Trophoblast cell (in vitro differentiated cells and primary cell): ENCODE measurements around the gene UPK3A.

Source experiments
- DNase-seq, 2 donors: peaks; one replicate each; pipeline ENCODE4 v3.0.0-alpha.2; 2016
- H2AFZ ChIP-seq: 2 replicates; pipeline ENCODE4 v1.6.1; 2013; ENCODE audit warnings: low read length, moderate library complexity, mild to moderate bottlenecking; ENCODE audit not compliant: insufficient read depth, poor library complexity
- H2AK5ac ChIP-seq: 2 replicates; pipeline ENCODE4 v1.6.1; 2013; ENCODE audit warnings: mild to moderate bottlenecking, low read length
- H2BK120ac ChIP-seq: 2 replicates; pipeline ENCODE4 v1.6.1; 2013; ENCODE audit warnings: low read length, mild to moderate bottlenecking, moderate library complexity; ENCODE audit not compliant: insufficient read depth, poor library complexity
- H2BK12ac ChIP-seq: 2 replicates; pipeline ENCODE4 v1.6.1; 2013; ENCODE audit warnings: mild to moderate bottlenecking, low read length, moderate library complexity
- H2BK5ac ChIP-seq: 2 replicates; pipeline ENCODE4 v1.6.1; 2013; ENCODE audit warnings: low read length, low read depth, moderate library complexity, mild to moderate bottlenecking; ENCODE audit not compliant: poor library complexity
- H3K14ac ChIP-seq: 2 replicates; pipeline ENCODE4 v1.6.1; 2013; ENCODE audit warnings: mild to moderate bottlenecking, low read length
- H3K18ac ChIP-seq: 2 replicates; pipeline ENCODE4 v1.6.1; 2013; ENCODE audit warnings: mild to moderate bottlenecking, low read length
- H3K23ac ChIP-seq: 2 replicates; pipeline ENCODE4 v1.6.1; 2013; ENCODE audit warnings: low read length
- H3K27ac ChIP-seq: 2 replicates; pipeline ENCODE4 v1.5.1; 2013; ENCODE audit warnings: low read depth, mild to moderate bottlenecking, inconsistent platforms, low read length, moderate library complexity
- H3K27me3 ChIP-seq: 2 replicates; pipeline ENCODE4 v1.6.1; 2013; ENCODE audit warnings: inconsistent platforms, mild to moderate bottlenecking, low read length, moderate library complexity; ENCODE audit not compliant: insufficient read depth
- H3K36me3 ChIP-seq, 2 experiments: 1 replicate in 1 of 2; 2 replicates in 1 of 2; pipeline ENCODE4 v1.6.1; 2013; ENCODE audit warnings: low read length in 2 of 2, mild to moderate bottlenecking in 2 of 2, moderate library complexity in 1 of 2; ENCODE audit not compliant: insufficient read depth in 2 of 2, control insufficient read depth in 1 of 2
- H3K4ac ChIP-seq: 2 replicates; pipeline ENCODE4 v1.6.1; 2013; ENCODE audit warnings: low read depth, mild to moderate bottlenecking, low read length, moderate library complexity
- H3K4me1 ChIP-seq, 2 experiments: 1 replicate in 1 of 2; 2 replicates in 1 of 2; pipeline ENCODE4 v1.6.1; 2013; ENCODE audit warnings: low read length in 2 of 2, mild to moderate bottlenecking in 2 of 2, moderate library complexity in 1 of 2; ENCODE audit not compliant: insufficient read depth in 2 of 2, control insufficient read depth in 1 of 2
- H3K4me2 ChIP-seq: 2 replicates; pipeline ENCODE4 v1.6.1; 2013; ENCODE audit warnings: inconsistent platforms, mild to moderate bottlenecking, low read length, moderate library complexity
- H3K4me3 ChIP-seq: 2 replicates; pipeline ENCODE4 v1.5.1; 2013; ENCODE audit warnings: mild to moderate bottlenecking, low read depth, low read length, inconsistent platforms
- H3K79me1 ChIP-seq: one replicate; pipeline ENCODE4 v1.6.1; 2013; ENCODE audit warnings: low read length
- H3K79me2 ChIP-seq: 2 replicates; pipeline ENCODE4 v1.6.1; 2013; ENCODE audit warnings: low read length, mild to moderate bottlenecking; ENCODE audit not compliant: control insufficient read depth, insufficient read depth, poor library complexity
- H3K9ac ChIP-seq: 2 replicates; pipeline ENCODE4 v1.6.1; 2013; ENCODE audit warnings: mild to moderate bottlenecking, low read length
- H3K9me3 ChIP-seq: 2 replicates; pipeline ENCODE4 v1.6.1; 2013; ENCODE audit warnings: low read depth, mild to moderate bottlenecking, control low read depth, inconsistent platforms, low read length; ENCODE audit not compliant: insufficient read depth
- H4K12ac ChIP-seq: 2 replicates; pipeline ENCODE4 v1.6.1; 2013; ENCODE audit warnings: low read depth, mild to moderate bottlenecking, low read length, moderate library complexity
- H4K8ac ChIP-seq: 2 replicates; pipeline ENCODE4 v1.6.1; 2013; ENCODE audit warnings: low read depth, mild to moderate bottlenecking, low read length, moderate library complexity
- H4K91ac ChIP-seq: one replicate; pipeline ENCODE4 v1.6.1; 2013; ENCODE audit warnings: low read depth, mild to moderate bottlenecking, low read length, moderate library complexity
- WGBS: extraction: QIAGEN DNeasy Blood & Tissue Kit; methylation state at CpG from one replicate; pipeline ENCODE4 v1.1.7; 2013; ENCODE audit warnings: missing lambda C conversion rate; ENCODE audit not compliant: insufficient read length, insufficient coverage; ENCODE audit errors: extremely low coverage; 5-methylcytosine and 5-hydroxymethylcytosine counted together

UPK3A gene

DNA sequence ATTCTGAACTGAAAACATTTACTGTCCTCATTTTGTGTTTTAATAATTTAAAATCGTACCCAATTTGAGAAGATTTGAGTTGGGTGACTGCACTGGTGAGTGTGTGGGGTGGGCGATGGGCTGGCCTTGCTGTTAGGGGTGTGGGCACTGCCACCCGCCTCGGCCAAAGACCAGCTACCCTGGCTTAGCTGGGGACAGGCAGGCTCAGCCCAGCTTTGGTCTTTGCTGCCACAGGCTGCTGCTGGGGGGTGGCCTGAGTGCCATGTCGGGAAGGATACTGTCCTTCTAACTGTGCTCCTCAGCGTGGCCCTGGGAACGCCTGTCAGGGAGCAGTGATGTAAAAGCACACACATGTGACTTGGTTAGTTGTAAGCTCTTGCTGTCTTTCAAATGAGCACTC, 47.3 kb downstream of the UPK3A start:
- Histone ChIP-seq H3K4me1 (no peaks in the 10 kb centered on the region), H3K23ac (no peak overlapping the region), H2BK12ac (no peak overlapping the region), H4K12ac (no peak overlapping the region), H4K8ac (no peak overlapping the region), H3K36me3 (peaks cover 59 to 64% of the 10 kb centered on the region in 2 experiments), H3K9me3 (peaks cover 4% of the 10 kb centered on the region), H3K18ac (no peak overlapping the region), H2AK5ac (no peak overlapping the region), H3K4me3 (no peak overlapping the region), H3K79me1 (no peaks in the 10 kb centered on the region), H3K27ac (no peak overlapping the region), H2BK5ac (no peak overlapping the region), H3K14ac (no peak overlapping the region), H3K79me2 (no peaks in the 10 kb centered on the region), H3K27me3 (no peaks in the 10 kb centered on the region), H3K4me2 (no peak overlapping the region), H2AFZ (no peak overlapping the region), H3K9ac (no peak overlapping the region), H3K4ac (no peak overlapping the region), H4K91ac (no peak overlapping the region), H2BK120ac (no peak overlapping the region)
- DNase-seq = no peak
- WGBS = no CpG with 5 or more reads among the region's 7 CpGs

DNA sequence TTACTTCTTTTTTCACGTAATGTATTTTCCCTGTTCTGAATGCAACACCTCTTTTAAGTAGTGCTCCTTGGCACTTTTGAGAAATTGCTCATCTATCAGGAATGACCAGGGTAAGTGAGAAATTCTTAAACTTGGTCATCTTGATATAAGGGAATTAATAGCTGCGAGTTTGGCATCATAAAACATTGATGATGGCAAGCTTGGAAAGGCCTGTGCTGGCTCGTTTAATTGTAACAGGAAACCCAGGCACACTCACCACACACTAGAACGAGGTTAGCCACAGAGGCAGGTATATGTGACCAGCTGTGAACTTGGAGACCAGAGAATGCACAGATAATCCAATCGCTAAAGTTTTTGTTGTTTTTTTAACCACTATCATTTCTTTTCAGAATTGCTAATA, 49.3 kb downstream of the UPK3A start:
- no peak overlapping the region for H2BK12ac ChIP-seq
- no peak overlapping the region for H2BK120ac ChIP-seq
- H3K27me3 ChIP-seq = no peaks in the 10 kb centered on the region

DNA sequence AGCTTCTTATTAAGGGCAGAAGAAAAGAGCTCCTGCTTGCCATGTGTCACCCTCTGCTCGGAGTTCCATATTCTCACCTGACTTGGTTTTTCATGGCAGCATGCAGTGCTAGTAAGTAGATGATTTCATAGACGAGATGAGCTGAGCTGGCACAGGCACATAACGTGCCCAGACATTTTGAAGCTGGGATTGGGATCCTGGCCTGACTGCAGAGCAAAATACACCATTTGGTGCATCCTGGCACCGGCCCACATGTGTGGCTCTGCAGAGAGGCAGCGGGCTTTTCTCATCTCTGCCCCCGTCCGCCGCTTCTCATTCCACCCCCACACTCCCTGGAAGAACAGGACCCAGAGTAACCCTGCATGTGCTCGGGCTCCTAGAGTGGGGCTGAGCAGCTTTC, 49.8 kb downstream of the UPK3A start:
- Histone ChIP-seq H3K9ac (no peak overlapping the region), H2AFZ (no peak overlapping the region), H3K4me3 (no peak overlapping the region), H2BK12ac (no peak overlapping the region), H2BK120ac (no peak overlapping the region), H3K4me2 (no peak overlapping the region), H3K18ac (no peak overlapping the region), H3K79me1 (no peaks in the 10 kb centered on the region), H2AK5ac (no peak overlapping the region), H3K4ac (no peak overlapping the region), H4K12ac (no peak overlapping the region), H3K79me2 (no peaks in the 10 kb centered on the region), H3K23ac (no peak overlapping the region), H4K91ac (no peak overlapping the region), H2BK5ac (no peak overlapping the region), H3K4me1 (no peaks in the 10 kb centered on the region), H3K36me3 (peaks cover 55 to 61% of the 10 kb centered on the region in 2 experiments), H4K8ac (no peak overlapping the region), H3K27me3 (no peaks in the 10 kb centered on the region), H3K14ac (no peak overlapping the region), H3K27ac (no peak overlapping the region), H3K9me3 (no peaks in the 10 kb centered on the region)
- no peak for DNase-seq
- no CpG with 5 or more reads among the region's 9 CpGs for WGBS

More for the DNA sequence above, 49.3 kb downstream of the UPK3A start:
- H3K14ac ChIP-seq = no peak overlapping the region
- no peak overlapping the region for H4K8ac ChIP-seq
- no peak overlapping the region for H2AK5ac ChIP-seq
- no peak overlapping the region for H3K27ac ChIP-seq
- no peak overlapping the region for H4K91ac ChIP-seq
- no CpG with 5 or more reads among the region's 5 CpGs for WGBS
- no peak overlapping the region for H3K9ac ChIP-seq
- no peak overlapping the region for H3K23ac ChIP-seq
- no peak overlapping the region for H3K4me3 ChIP-seq
- H3K79me2 ChIP-seq = no peaks in the 10 kb centered on the region
- H3K4me1 ChIP-seq = no peaks in the 10 kb centered on the region
- no peak overlapping the region for H3K4ac ChIP-seq
- no peak overlapping the region for H2BK5ac ChIP-seq
- no peak overlapping the region for H3K4me2 ChIP-seq
- H3K79me1 ChIP-seq = no peaks in the 10 kb centered on the region
- no peak overlapping the region for H2AFZ ChIP-seq
- no peak overlapping the region for H4K12ac ChIP-seq
- no peaks in the 10 kb centered on the region for H3K9me3 ChIP-seq
- peaks cover 56 to 62% of the 10 kb centered on the region in 2 experiments for H3K36me3 ChIP-seq
- H3K18ac ChIP-seq = no peak overlapping the region
- no peak for DNase-seq

DNA sequence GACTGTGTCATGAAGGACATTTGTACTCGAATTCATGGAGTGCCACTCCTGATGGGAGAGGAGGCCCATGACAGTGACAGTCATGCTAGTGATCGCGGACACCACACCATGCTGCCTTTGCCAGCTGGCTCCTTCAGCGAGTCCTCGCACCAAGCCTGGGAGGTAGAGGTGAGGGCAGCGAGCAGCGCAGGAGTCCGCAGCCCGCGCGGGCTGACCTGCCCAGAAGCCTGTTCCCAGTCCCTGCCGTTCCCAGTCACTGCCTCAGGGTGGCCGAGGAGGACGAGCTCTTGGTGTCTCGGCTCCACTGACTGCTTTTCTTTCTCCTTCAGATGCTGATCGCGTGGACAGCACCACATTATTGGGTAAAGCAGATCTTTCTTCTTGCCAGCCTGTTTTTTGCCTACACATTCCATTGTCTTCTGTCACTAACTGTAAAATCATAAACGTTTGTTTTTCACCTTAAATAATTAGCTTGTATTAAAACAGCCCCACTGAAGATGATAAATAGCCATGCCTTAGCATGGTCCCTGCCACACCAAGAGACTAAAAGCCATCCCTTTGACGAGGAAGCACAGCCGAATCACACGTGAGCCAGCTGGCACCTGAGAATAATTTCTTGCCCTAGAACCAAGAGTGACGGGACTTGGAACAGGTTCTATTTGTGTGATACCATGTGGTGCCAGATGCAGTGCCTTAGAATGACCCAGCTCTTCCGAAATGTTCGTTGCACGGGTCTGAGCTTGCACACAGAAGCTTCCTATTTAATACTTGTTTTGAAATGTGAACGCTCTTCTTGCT, 50.5 kb downstream of the UPK3A start:
- Histone ChIP-seq H3K4me1 (no peaks in the 10 kb centered on the region), H2AFZ (no peak overlapping the region), H3K4me3 (no peak overlapping the region), H3K9me3 (no peaks in the 10 kb centered on the region), H3K27ac (no peak overlapping the region), H4K12ac (no peak overlapping the region), H2BK5ac (no peak overlapping the region), H4K91ac (no peak overlapping the region), H3K14ac (no peak overlapping the region), H3K36me3 (peaks cover 54 to 62% of the 10 kb centered on the region in 2 experiments), H3K27me3 (no peaks in the 10 kb centered on the region), H3K18ac (no peak overlapping the region), H3K23ac (no peak overlapping the region), H3K9ac (no peak overlapping the region), H4K8ac (no peak overlapping the region), H2BK12ac (no peak overlapping the region), H3K79me2 (no peaks in the 10 kb centered on the region), H3K4ac (no peak overlapping the region), H2AK5ac (no peak overlapping the region), H3K4me2 (no peak overlapping the region), H2BK120ac (no peak overlapping the region), H3K79me1 (no peaks in the 10 kb centered on the region)
- no peak for DNase-seq
- WGBS = no CpG with 5 or more reads among the region's 26 CpGs
